ENCODE measurements around the gene ADGRL2. TPM values are rescaled to one million over a fixed set of nuclear protein-coding genes. Genes with fewer than 3 reads are reported as not detected.

ADGRL2 gene
- total RNA-seq, 4 donors from 2014 or later = 25.3 to 77.7 (median 27.2) TPM

- TF ChIP-seq POLR2A (IDR thresholded peaks at IDR 0.05) (no peak), EP300 (IDR thresholded peaks at IDR 0.05) (no peak)
- TF ChIP-seq, protein P1, sequence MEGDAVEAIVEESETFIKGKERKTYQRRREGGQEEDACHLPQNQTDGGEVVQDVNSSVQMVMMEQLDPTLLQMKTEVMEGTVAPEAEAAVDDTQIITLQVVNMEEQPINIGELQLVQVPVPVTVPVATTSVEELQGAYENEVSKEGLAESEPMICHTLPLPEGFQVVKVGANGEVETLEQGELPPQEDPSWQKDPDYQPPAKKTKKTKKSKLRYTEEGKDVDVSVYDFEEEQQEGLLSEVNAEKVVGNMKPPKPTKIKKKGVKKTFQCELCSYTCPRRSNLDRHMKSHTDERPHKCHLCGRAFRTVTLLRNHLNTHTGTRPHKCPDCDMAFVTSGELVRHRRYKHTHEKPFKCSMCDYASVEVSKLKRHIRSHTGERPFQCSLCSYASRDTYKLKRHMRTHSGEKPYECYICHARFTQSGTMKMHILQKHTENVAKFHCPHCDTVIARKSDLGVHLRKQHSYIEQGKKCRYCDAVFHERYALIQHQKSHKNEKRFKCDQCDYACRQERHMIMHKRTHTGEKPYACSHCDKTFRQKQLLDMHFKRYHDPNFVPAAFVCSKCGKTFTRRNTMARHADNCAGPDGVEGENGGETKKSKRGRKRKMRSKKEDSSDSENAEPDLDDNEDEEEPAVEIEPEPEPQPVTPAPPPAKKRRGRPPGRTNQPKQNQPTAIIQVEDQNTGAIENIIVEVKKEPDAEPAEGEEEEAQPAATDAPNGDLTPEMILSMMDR (IDR thresholded peaks at IDR 0.05) = no peak
- Histone ChIP-seq H3K27me3 (no peaks in the 10 kb centered on the region), H3K9me3 (no peaks in the 10 kb centered on the region), H3K4me3 (no peak overlapping the region), H3K27ac (no peak overlapping the region), H3K36me3 (no peaks in the 10 kb centered on the region), H3K4me1 (peaks cover 0 to 13% (median 0%) of the 10 kb centered on the region in 4 donors)
- WGBS, 2 donors = 74 to 79% methylated on average over 3 of the region's 3 CpGs
- DNase-seq (ENCODE audit: low spot score in 2 of 2) = no peak
Measured at GRCh38 chr1:81950591-81951244, 150.0 kb downstream of the ADGRL2 start.

- no peak overlapping the region for H3K4me3 ChIP-seq
- no peak for TF ChIP-seq EP300 (IDR thresholded peaks at IDR 0.05)
- TF ChIP-seq POLR2A (IDR thresholded peaks at IDR 0.05) = no peak
- TF ChIP-seq, protein P1 (IDR thresholded peaks at IDR 0.05) = no peak
- H3K9me3 ChIP-seq = peaks cover 0 to 12% (median 0%) of the 10 kb centered on the region in 4 donors
- H3K36me3 ChIP-seq = peaks cover 0 to 12% (median 0%) of the 10 kb centered on the region in 3 donors
- H3K27ac ChIP-seq = no peak overlapping the region
- 82 to 87% methylated on average over 8 of the region's 8 CpGs for WGBS, 2 donors
- H3K4me1 ChIP-seq = peaks cover 0 to 13% (median 0%) of the 10 kb centered on the region in 4 donors
- H3K27me3 ChIP-seq = no peaks in the 10 kb centered on the region
- no peak for DNase-seq (ENCODE audit: low spot score in 2 of 2)
Measured at GRCh38 chr1:81954534-81955020, 153.8 kb downstream of the ADGRL2 start.

- no peaks in the 10 kb centered on the region for H3K9me3 ChIP-seq
- no peak overlapping the region for H3K4me3 ChIP-seq
- H3K27ac ChIP-seq = no peak overlapping the region
- no peaks in the 10 kb centered on the region for H3K27me3 ChIP-seq
- TF ChIP-seq, protein P1 (IDR thresholded peaks at IDR 0.05) = no peak
- no peak for TF ChIP-seq POLR2A (IDR thresholded peaks at IDR 0.05)
- no peak for TF ChIP-seq EP300 (IDR thresholded peaks at IDR 0.05)
- peaks cover 0 to 18% (median 0%) of the 10 kb centered on the region in 3 donors for H3K36me3 ChIP-seq
- 58 to 63% methylated on average over 3 of the region's 3 CpGs for WGBS, 2 donors
- no peaks in the 10 kb centered on the region for H3K4me1 ChIP-seq
- DNase-seq (ENCODE audit: low spot score in 2 of 2) = no peak
Measured at GRCh38 chr1:81967951-81968350, 167.2 kb downstream of the ADGRL2 start.

DNA sequence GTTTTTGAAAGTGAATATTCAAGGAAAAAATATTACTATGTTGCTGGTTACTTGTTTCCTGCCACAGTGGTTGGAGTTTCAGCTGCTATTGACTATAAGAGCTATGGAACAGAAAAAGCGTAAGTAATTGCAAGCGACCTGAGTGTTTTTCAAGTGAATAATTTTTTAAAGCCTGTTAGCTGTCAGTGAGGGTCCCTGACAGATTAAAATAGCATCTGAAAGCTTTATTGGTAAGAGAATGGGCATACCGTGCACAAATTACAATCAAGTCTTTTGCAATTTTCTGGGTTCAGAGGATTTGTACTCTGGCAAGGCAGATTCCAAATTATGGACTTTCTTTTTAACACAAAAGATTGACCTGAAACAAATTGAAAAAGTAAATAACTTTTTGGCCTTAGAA is 169.7 kb downstream of the ADGRL2 start:
- Histone ChIP-seq H3K4me1 (no peaks in the 10 kb centered on the region), H3K27me3 (no peaks in the 10 kb centered on the region), H3K9me3 (no peaks in the 10 kb centered on the region), H3K27ac (no peak overlapping the region), H3K36me3 (peaks cover 0 to 24% (median 0%) of the 10 kb centered on the region in 3 donors), H3K4me3 (no peak overlapping the region)
- no peak for DNase-seq (ENCODE audit: low spot score in 2 of 2)
- TF ChIP-seq EP300 (IDR thresholded peaks at IDR 0.05) (no peak), POLR2A (IDR thresholded peaks at IDR 0.05) (no peak)
- TF ChIP-seq, protein P1 (IDR thresholded peaks at IDR 0.05) = no peak
- 96 to 97% methylated on average over 3 of the region's 3 CpGs for WGBS, 2 donors

DNA sequence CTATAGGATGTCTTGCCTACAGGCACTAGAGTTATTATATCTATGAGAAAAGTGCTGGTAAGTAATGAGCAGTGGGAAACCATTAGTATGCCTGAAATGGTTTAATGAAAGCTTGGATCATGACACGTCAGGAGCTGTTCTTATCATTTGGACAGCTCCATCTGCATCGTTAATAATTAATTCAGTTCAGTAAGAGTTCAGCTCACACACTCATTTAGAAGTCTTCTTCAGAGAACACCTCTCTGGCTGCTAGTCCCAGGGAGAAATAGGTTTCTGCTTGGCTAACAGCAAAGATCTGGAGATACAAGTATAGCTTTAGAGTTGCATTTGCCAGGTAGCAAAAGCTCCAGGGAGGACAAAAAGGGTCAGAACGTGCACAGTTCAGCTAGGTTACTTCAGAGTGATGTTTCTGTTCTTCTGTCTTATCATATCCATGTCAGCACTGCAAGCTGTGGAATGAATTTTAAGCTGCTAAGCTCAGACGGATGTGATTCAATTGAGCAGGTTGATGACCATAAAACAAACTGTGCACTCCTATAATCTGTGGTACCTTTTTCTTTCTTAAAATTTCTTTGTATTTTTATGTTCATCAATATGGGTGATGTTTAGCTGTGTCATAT is 173.6 kb downstream of the ADGRL2 start:
- Histone ChIP-seq H3K9me3 (no peaks in the 10 kb centered on the region), H3K36me3 (peaks cover 0 to 15% (median 0%) of the 10 kb centered on the region in 3 donors), H3K4me1 (no peaks in the 10 kb centered on the region), H3K4me3 (no peak overlapping the region), H3K27me3 (no peaks in the 10 kb centered on the region), H3K27ac (no peak overlapping the region)
- TF ChIP-seq, protein P1 (IDR thresholded peaks at IDR 0.05) = no peak
- TF ChIP-seq EP300 (IDR thresholded peaks at IDR 0.05) = no peak
- no peak for TF ChIP-seq POLR2A (IDR thresholded peaks at IDR 0.05)
- no peak for DNase-seq (ENCODE audit: low spot score in 2 of 2)
- 79 to 87% methylated on average over 4 of the region's 4 CpGs for WGBS, 2 donors
